SK-N-SH (cell line): ENCODE data around the gene RRP15. TPM values are rescaled to one million over a fixed set of nuclear protein-coding genes. Genes with fewer than 3 reads are reported as not detected.

ENCODE experiments used
- CTCF ChIA-PET: fragments of 300-600, 350-600 bp; formaldehyde crosslinking; extraction: SDS; loops from one replicate; lab custom pipeline; 2021; lab: Yijun Ruan, JAX
- POLR2A ChIA-PET: fragments of 350-600 bp; sonication (Branson Sonifier 250); formaldehyde crosslinking; extraction: SDS; loops from one replicate; lab custom pipeline; 2020; ENCODE audit warnings: antibody characterized with exemption, inconsistent platforms; lab: Yijun Ruan, JAX
- DNase-seq: peaks from one replicate; pipeline ENCODE4 v3.0.0; 2012
- H2AFZ ChIP-seq: fragments of 200-600 bp; sonication (generic); 2 replicates; pipeline ENCODE4 v1.8.1; 2016; ENCODE audit warnings: antibody characterized with exemption, mild to moderate bottlenecking, low read depth
- H3F3A ChIP-seq: fragments of 200-600 bp; sonication (generic); replicated peaks from 2 replicates; pipeline ENCODE3; 2016; ENCODE audit warnings: antibody characterized with exemption, mild to moderate bottlenecking; ENCODE audit not compliant: insufficient read depth
- H3K27ac ChIP-seq, 2 experiments: fragments of 200-500 bp in 1 of 2; fragments of 200-600 bp in 1 of 2; sonication (Bioruptor generic) in 1 of 2; sonication (generic), shearing (Covaris generic) in 1 of 2; 2 replicates each; pipeline versions ENCODE4 v1.5.1 to v1.6.1; 2014 to 2016; ENCODE audit warnings: low read depth in 2 of 2, inconsistent platforms in 1 of 2, low read length in 1 of 2, mild to moderate bottlenecking in 1 of 2, mixed read lengths in 1 of 2
- H3K27me3 ChIP-seq: fragments of 200-600 bp; sonication (generic), shearing (Covaris generic); 2 replicates; pipeline ENCODE4 v1.6.1; 2016; ENCODE audit warnings: mixed run types; ENCODE audit not compliant: insufficient read depth
- H3K36me3 ChIP-seq, 2 experiments: fragments of 200-500 bp in 1 of 2; fragments of 200-600 bp in 1 of 2; sonication (Bioruptor generic) in 1 of 2; sonication (generic) in 1 of 2; replicated peaks in 1 of 2; 2 replicates each; pipeline versions ENCODE3 to v1.5.1; 2014 to 2016; ENCODE audit warnings: low read length in 1 of 2, mild to moderate bottlenecking in 1 of 2; ENCODE audit not compliant: insufficient read depth in 2 of 2, control insufficient read depth in 1 of 2
- H3K4me1 ChIP-seq, 2 experiments: fragments of 200-500 bp in 1 of 2; fragments of 200-600 bp in 1 of 2; sonication (Bioruptor generic) in 1 of 2; sonication (generic), shearing (Covaris generic) in 1 of 2; 2 replicates each; pipeline versions ENCODE4 v1.5.1 to v1.6.1; 2014 to 2016; ENCODE audit warnings: low read depth in 1 of 2, low read length in 1 of 2, mixed run types in 1 of 2; ENCODE audit not compliant: insufficient read depth in 2 of 2, control insufficient read depth in 1 of 2
- H3K4me2 ChIP-seq: fragments of 200-600 bp; sonication (generic), shearing (Covaris generic); 2 replicates; pipeline ENCODE4 v1.6.1; 2017; ENCODE audit warnings: mixed run types
- H3K4me3 ChIP-seq, 2 experiments: fragments of 200-500 bp in 1 of 2; fragments of 200-600 bp in 1 of 2; sonication (Bioruptor generic) in 1 of 2; sonication (generic), shearing (Covaris generic) in 1 of 2; 2 replicates each; pipeline versions ENCODE4 v1.5.1 to v1.8.1; 2014 to 2016; ENCODE audit warnings: low read depth in 2 of 2, inconsistent platforms in 1 of 2, low read length in 1 of 2, mild to moderate bottlenecking in 1 of 2, mixed read lengths in 1 of 2, moderate library complexity in 1 of 2
- H3K79me2 ChIP-seq: fragments of 200-600 bp; sonication (generic); 2 replicates; pipeline ENCODE4 v1.8.1; 2017; ENCODE audit warnings: mild to moderate bottlenecking; ENCODE audit not compliant: insufficient read depth
- H3K9ac ChIP-seq: fragments of 200-600 bp; sonication (generic); 2 replicates; pipeline ENCODE4 v1.6.1; 2017; ENCODE audit warnings: mixed run types
- H3K9me2 ChIP-seq: fragments of 200-600 bp; sonication (generic); 2 replicates; pipeline ENCODE4 v1.6.1; 2017; ENCODE audit warnings: mixed run types
- H3K9me3 ChIP-seq: fragments of 200-600 bp; sonication (generic); 2 replicates; pipeline ENCODE4 v1.6.1; 2017; ENCODE audit warnings: mixed run types, mild to moderate bottlenecking, moderate library complexity
- H4K20me1 ChIP-seq: fragments of 200-600 bp; sonication (generic); 2 replicates; pipeline ENCODE4 v1.6.1; 2017; ENCODE audit warnings: mild to moderate bottlenecking, mixed run types; ENCODE audit not compliant: insufficient read depth
- CTCF ChIP-seq: fragments of 200-600 bp; sonication (generic); IDR thresholded peaks from 2 replicates; pipeline ENCODE4 v1.6.1; 2017; ENCODE audit warnings: antibody characterized with exemption, mild to moderate bottlenecking, moderate library complexity
- EP300 ChIP-seq, 2 experiments: IDR thresholded peaks; 2 replicates each; pipeline versions ENCODE4 v1.4.0 to v1.6.1; 2012; ENCODE audit warnings: borderline replicate concordance in 1 of 2, low read depth in 1 of 2, low read length in 1 of 2
- EZH2phosphoT487 ChIP-seq: fragments of 200-600 bp; sonication (generic); IDR thresholded peaks from 2 replicates; pipeline ENCODE4 v1.6.1; 2017; ENCODE audit warnings: low read depth, mixed run types, mild to moderate bottlenecking, antibody characterized with exemption, moderate library complexity, borderline replicate concordance
- FOXM1 ChIP-seq: IDR thresholded peaks from 2 replicates; pipeline ENCODE4 v1.4.0; 2012; ENCODE audit warnings: low read depth, mild to moderate bottlenecking
- GABPA ChIP-seq: IDR thresholded peaks from 2 replicates; pipeline ENCODE4 v1.4.0; 2012; ENCODE audit warnings: low read depth, mild to moderate bottlenecking
- IRF3 ChIP-seq: fragments of 150-350 bp; IDR thresholded peaks from 2 replicates; pipeline ENCODE4 v1.6.1; 2016; ENCODE audit warnings: mild to moderate bottlenecking, low read depth, low read length
- MEF2A ChIP-seq: IDR thresholded peaks from 2 replicates; pipeline ENCODE4 v1.4.0; 2012; ENCODE audit warnings: low read depth, borderline replicate concordance
- MXI1 ChIP-seq: IDR thresholded peaks from 2 replicates; pipeline ENCODE4 v1.6.1; 2012; ENCODE audit warnings: mild to moderate bottlenecking, low read depth, low read length, improper control_type of control experiment
- PBX3 ChIP-seq: IDR thresholded peaks from 2 replicates; pipeline ENCODE4; 2012
- RXRA ChIP-seq: IDR thresholded peaks from 2 replicates; pipeline ENCODE4 v1.4.0; 2012; ENCODE audit warnings: low read depth, mild to moderate bottlenecking, borderline replicate concordance
- SIN3A ChIP-seq: IDR thresholded peaks from 2 replicates; pipeline ENCODE4 v1.6.1; 2012; ENCODE audit warnings: low read depth, mild to moderate bottlenecking, low read length, moderate library complexity, borderline replicate concordance
- SMC3 ChIP-seq: IDR thresholded peaks from 2 replicates; pipeline ENCODE4 v1.6.1; 2012; ENCODE audit warnings: low read depth, low read length, improper control_type of control experiment
- TAF1 ChIP-seq: IDR thresholded peaks from 2 replicates; pipeline ENCODE4 v1.6.1; 2012; ENCODE audit warnings: low read depth, mild to moderate bottlenecking, low read length, moderate library complexity, borderline replicate concordance
- USF1 ChIP-seq: IDR thresholded peaks from 2 replicates; pipeline ENCODE4 v1.4.0; 2012; ENCODE audit warnings: low read depth, borderline replicate concordance
- YY1 ChIP-seq: IDR thresholded peaks from 2 replicates; pipeline ENCODE4 v1.4.0; 2012; ENCODE audit warnings: low read depth, mild to moderate bottlenecking
- ZBTB33 ChIP-seq: IDR thresholded peaks from 2 replicates; pipeline ENCODE4 v1.4.0; 2012; ENCODE audit warnings: low read depth, borderline replicate concordance
- polyA plus RNA-seq, 3 experiments: library from polyadenylated mRNA; depleted of rRNA; stranded (reverse); fragments of >200 nt; gene quantifications; 2 replicates each; pipeline ENCODE4 v1.2.3, GENCODE V29; 2012

Gene RRP15
- polyA plus RNA-seq, 1 of the 3 experiments (the other 2 are of a cell fraction), result 2.1 TPM

- no peak for TF ChIP-seq CTCF
- TF ChIP-seq, all 33 proteins: peak for 0
These were observed 17.1 kb downstream of the RRP15 start (continued) for GRCh38 chr1:218302155-218302554.

- no peak for TF ChIP-seq CTCF
- TF ChIP-seq FOXM1, result no peak
- TF ChIP-seq GABPA, result no peak
- TF ChIP-seq MXI1, result no peak
- no peak for TF ChIP-seq MEF2A
- TF ChIP-seq PBX3, result no peak
- no peak for TF ChIP-seq EZH2phosphoT487
- no peak for TF ChIP-seq SIN3A
- TF ChIP-seq TAF1, result no peak
- TF ChIP-seq YY1, result no peak
- no peak for TF ChIP-seq SMC3
- no peak for TF ChIP-seq ZBTB33
- TF ChIP-seq USF1, result no peak
- no peak for TF ChIP-seq RXRA
- TF ChIP-seq EP300 (IDR thresholded peaks at IDR 0.05; ENCODE audit: borderline replicate concordance in 1 of 2, low read depth in 1 of 2, low read length in 1 of 2), result no peak
- TF ChIP-seq IRF3, result no peak
- TF ChIP-seq, all 33 proteins: peak for 0
- CTCF ChIA-PET, result interaction anchor here (1.1 to 4.1 kb wide), 2 partner anchors 26 to 40 kb away, joined by 3 to 24 read pairs; no protein-coding TSS in a partner anchor
- Histone ChIP-seq H3K4me1 (peaks cover 0 to 15% of the 10 kb centered on the region in 2 experiments; a peak in 3 of 4 replicates), H3K27ac (no peak overlapping the region), H3K79me2 (peaks cover 5% of the 10 kb centered on the region; the same call in 1 of the 2 replicates), H3K36me3 (peaks cover 19 to 47% of the 10 kb centered on the region in 2 experiments), H3K4me2 (no peak overlapping the region), H3K9ac (no peak overlapping the region), H3K27me3 (no peaks in the 10 kb centered on the region), H3K9me2 (no peaks in the 10 kb centered on the region), H3F3A (no peaks in the 10 kb centered on the region), H3K4me3 (no peak overlapping the region), H3K9me3 (no peaks in the 10 kb centered on the region), H4K20me1 (no peaks in the 10 kb centered on the region), H2AFZ (no peak overlapping the region)
- POLR2A ChIA-PET, result interaction anchor here (1.3 kb wide), 1 partner anchor 374 kb away, joined by 3 read pairs; no protein-coding TSS in a partner anchor
- DNase-seq, result no peak
These were observed 18.2 kb downstream of the RRP15 start for GRCh38 chr1:218303176-218303879.
